D721Med (cell line): ENCODE results near the gene ABCA7.
A peak's percentile ranks its signal among the peaks of the same experiment; 100 is the strongest.

ENCODE experiments used
- DNase-seq: peaks from one replicate; pipeline ENCODE4 v3.0.0; 2011; ENCODE audit warnings: low spot score; ENCODE audit not compliant: insufficient read length
- FAIRE-seq: peaks from 2 replicates; lab custom pipeline; 2011; peaks lifted over from hg19 to GRCh38; lab: Jason Lieb, UNC
- CTCF ChIP-seq: IDR thresholded peaks from 2 replicates; pipeline ENCODE4 v1.5.1; 2012; ENCODE audit warnings: mild to moderate bottlenecking, control low read depth; ENCODE audit not compliant: insufficient read depth; ENCODE audit errors: missing control alignments

Gene ABCA7

GRCh38 chr19:993361-993830, 46.5 kb upstream of the ABCA7 start:
- DNase-seq: no peak
- TF ChIP-seq CTCF: no peak
- FAIRE-seq: no peak

DNA sequence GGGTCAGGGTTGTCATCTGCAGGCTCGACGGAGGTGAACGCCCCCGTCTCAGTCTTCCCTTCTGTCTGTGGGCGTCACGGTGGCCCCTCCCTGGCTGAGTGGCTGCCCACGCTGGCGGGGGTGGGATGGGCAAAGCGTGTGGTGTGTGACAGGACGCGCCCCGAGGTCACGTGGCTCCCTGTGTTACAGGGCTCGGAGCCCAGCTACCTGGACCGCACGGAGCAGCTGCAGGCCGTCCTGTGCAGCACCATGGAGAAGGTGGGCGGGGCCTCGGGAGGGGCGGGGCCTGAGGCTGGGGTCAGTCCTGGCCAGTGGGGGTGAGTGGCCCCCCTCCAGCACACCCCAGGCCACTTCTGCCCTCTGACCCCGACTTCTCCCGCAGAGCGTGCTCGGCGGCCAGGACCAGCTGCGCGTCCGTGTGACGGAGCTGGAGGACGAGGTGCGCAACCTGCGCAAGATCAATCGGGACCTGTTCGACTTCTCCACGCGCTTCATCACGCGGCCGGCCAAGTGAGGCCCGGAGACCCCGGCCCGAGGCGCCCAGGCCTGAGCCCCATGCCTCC, 46.0 kb upstream of the ABCA7 start:
- FAIRE-seq: no peak
- TF ChIP-seq CTCF: no peak
- no peak for DNase-seq

GRCh38 chr19:994516-994915, 45.4 kb upstream of the ABCA7 start:
- DNase-seq: no peak
- FAIRE-seq: no peak
- no peak for TF ChIP-seq CTCF

GRCh38 chr19:995051-995827, 44.7 kb upstream of the ABCA7 start:
- TF ChIP-seq CTCF: no peak
- DNase-seq (no peak), FAIRE-seq (no peak)

DNA sequence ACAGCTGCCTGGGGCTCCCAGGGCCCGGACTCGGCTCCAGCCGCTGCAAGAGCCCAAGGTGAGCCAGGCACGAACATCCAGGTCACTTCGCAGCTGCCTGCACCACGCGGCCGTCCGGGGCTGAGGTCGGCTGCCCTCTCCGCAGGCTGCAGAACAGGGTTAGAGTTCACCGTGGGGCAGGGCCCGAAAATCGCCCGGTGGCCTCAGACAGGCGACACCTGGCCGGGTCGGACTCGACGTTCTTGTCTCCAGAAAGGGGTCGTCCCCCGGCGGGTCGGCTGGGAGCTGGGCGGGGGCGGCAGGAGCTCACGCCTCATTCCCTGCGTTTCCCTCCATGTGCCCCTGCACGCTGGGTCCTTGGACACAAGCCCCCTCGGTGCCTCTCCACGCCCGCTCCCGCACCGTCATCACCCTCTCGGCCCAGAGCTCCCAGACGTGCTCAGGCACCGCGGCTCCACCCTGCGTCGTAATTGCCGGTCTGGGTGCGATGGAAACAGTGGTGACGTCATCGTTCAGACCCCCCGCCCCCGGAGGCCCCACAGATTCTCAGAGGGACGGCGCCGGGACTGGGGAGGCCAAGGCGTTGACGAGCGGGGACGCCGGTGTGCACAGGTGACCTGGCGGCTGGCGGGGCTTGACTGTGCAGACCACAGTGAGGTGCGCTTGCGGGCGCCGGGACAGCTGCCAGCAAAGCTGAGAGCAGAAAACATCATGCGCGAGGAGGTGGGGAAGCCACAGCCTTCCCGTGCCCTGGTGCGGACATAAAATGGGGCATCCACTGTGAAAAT, 43.7 kb upstream of the ABCA7 start:
- FAIRE-seq (no peak), DNase-seq (peak; percentile 95)
- TF ChIP-seq CTCF: no peak

DNA sequence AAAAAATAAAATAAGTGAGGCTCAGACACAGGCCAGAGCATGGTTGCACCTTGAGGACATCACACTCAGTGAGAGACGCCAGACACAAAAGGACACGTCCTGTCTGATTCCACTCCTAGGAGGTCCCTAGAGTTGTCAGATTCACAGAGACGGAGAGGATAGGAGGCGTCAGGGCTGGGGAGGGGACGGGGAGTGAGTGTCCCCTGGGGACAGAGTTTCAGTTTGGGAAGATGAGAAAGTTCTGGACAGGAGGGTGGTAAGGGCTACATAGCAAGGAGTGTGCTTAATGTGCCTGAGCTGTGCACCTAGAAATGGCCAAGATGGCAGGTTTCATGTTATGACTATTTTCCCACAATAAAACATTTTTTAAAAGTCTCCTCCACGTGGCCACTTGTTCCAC, 41.8 kb upstream of the ABCA7 start:
- no peak for DNase-seq
- TF ChIP-seq CTCF: no peak
- no peak for FAIRE-seq
